IMR-90 (cell line): ENCODE results near the gene SLC5A2. TPM values are rescaled to one million over a fixed set of nuclear protein-coding genes. Genes with fewer than 3 reads are reported as not detected.

ENCODE experiments used
- ATAC-seq: fragments of 200-7000 bp; cut with Tn5 transposase; 2 replicates; pipeline ENCODE4 v1.9.1; 2020; ENCODE audit warnings: low read depth, mild to moderate bottlenecking, moderate library complexity
- BruUV-seq: library from RNA; stranded (reverse); fragments of 400-500 nt; replicated peaks from 2 replicates; lab custom pipeline; 2021; lab: Mats Ljungman, UMichigan
- CTCF ChIA-PET: fragments of 300-600 bp; formaldehyde crosslinking; extraction: SDS; loops from one replicate; lab custom pipeline; 2021; ENCODE audit warnings: antibody characterized with exemption; lab: Yijun Ruan, JAX
- POLR2A ChIA-PET: fragments of 300-600 bp; sonication (Branson Sonifier 250); formaldehyde crosslinking; loops from one replicate; lab custom pipeline; 2022; ENCODE audit warnings: antibody characterized with exemption; ENCODE audit not compliant: unreplicated experiment; lab: Charles Lee
- DNase-seq: peaks from one replicate; pipeline ENCODE4 v3.0.0; 2013
- H2AFZ ChIP-seq: replicated peaks from 2 replicates; pipeline ENCODE3; 2013; ENCODE audit warnings: low read length, mild to moderate bottlenecking; ENCODE audit not compliant: poor library complexity
- H2AK5ac ChIP-seq: 2 replicates; pipeline ENCODE4 v1.6.1; 2013; ENCODE audit warnings: low read depth, low read length, inconsistent platforms
- H2AK9ac ChIP-seq: replicated peaks from 2 replicates; pipeline ENCODE3; 2013; ENCODE audit warnings: mild to moderate bottlenecking, low read depth, low read length, moderate library complexity; ENCODE audit not compliant: poor library complexity
- H2BK120ac ChIP-seq: 2 replicates; pipeline ENCODE4 v1.6.1; 2013; ENCODE audit warnings: low read depth, low read length, inconsistent platforms
- H2BK15ac ChIP-seq: 3 replicates; pipeline ENCODE4 v1.6.1; 2013; ENCODE audit warnings: low read depth, low read length, inconsistent platforms
- H2BK20ac ChIP-seq: 2 replicates; pipeline ENCODE4 v1.6.1; 2013; ENCODE audit warnings: low read depth, mild to moderate bottlenecking, inconsistent platforms, low read length, moderate library complexity
- H2BK5ac ChIP-seq: 2 replicates; pipeline ENCODE4 v1.6.1; 2013; ENCODE audit warnings: mild to moderate bottlenecking, low read depth, low read length, inconsistent platforms; ENCODE audit not compliant: poor library complexity, severe bottlenecking
- H3K14ac ChIP-seq: replicated peaks from 2 replicates; pipeline ENCODE4 v1.6.1; 2013; ENCODE audit warnings: low read depth, low read length, inconsistent platforms
- H3K18ac ChIP-seq: 2 replicates; pipeline ENCODE4 v1.6.1; 2013; ENCODE audit warnings: low read depth, low read length, control low read depth
- H3K23ac ChIP-seq: 2 replicates; pipeline ENCODE4 v1.6.1; 2013; ENCODE audit warnings: low read depth, low read length, inconsistent platforms
- H3K27ac ChIP-seq: 2 replicates; pipeline ENCODE4 v1.5.1; 2013; ENCODE audit warnings: mild to moderate bottlenecking, control low read depth, low read length; ENCODE audit not compliant: insufficient read depth
- H3K27me3 ChIP-seq: 2 replicates; pipeline ENCODE4 v1.6.1; 2013; ENCODE audit warnings: low read length; ENCODE audit not compliant: control insufficient read depth, insufficient read depth
- H3K36me3 ChIP-seq: 2 replicates; pipeline ENCODE4 v1.6.1; 2013; ENCODE audit warnings: low read length, mixed read lengths; ENCODE audit not compliant: control insufficient read depth, insufficient read depth
- H3K4ac ChIP-seq: 2 replicates; pipeline ENCODE4 v1.6.1; 2013; ENCODE audit warnings: low read depth, low read length, inconsistent platforms
- H3K4me1 ChIP-seq: 2 replicates; pipeline ENCODE4 v1.6.1; 2013; ENCODE audit warnings: low read length, mixed read lengths; ENCODE audit not compliant: control insufficient read depth, insufficient read depth
- H3K4me2 ChIP-seq: 2 replicates; pipeline ENCODE4 v1.6.1; 2013; ENCODE audit warnings: low read depth, mild to moderate bottlenecking, control low read depth, low read length, moderate library complexity
- H3K4me3 ChIP-seq: 2 replicates; pipeline ENCODE4 v1.5.1; 2013; ENCODE audit warnings: low read depth, mild to moderate bottlenecking, control low read depth, low read length, moderate library complexity; ENCODE audit not compliant: insufficient read depth
- H3K56ac ChIP-seq: 2 replicates; pipeline ENCODE4 v1.6.1; 2013; ENCODE audit warnings: low read length, inconsistent platforms; ENCODE audit not compliant: insufficient read depth; ENCODE audit errors: extremely low read depth
- H3K79me1 ChIP-seq, 2 experiments: 2 replicates each; pipeline ENCODE4 v1.6.1; 2013; ENCODE audit warnings: low read length in 2 of 2, inconsistent platforms in 1 of 2, low read depth in 1 of 2
- H3K9ac ChIP-seq: 2 replicates; pipeline ENCODE4 v1.6.1; 2013; ENCODE audit warnings: low read depth, low read length, control low read depth
- H3K9me1 ChIP-seq: 2 replicates; pipeline ENCODE4 v1.6.1; 2013; ENCODE audit warnings: low read length, inconsistent platforms; ENCODE audit not compliant: insufficient read depth
- H3K9me3 ChIP-seq: 2 replicates; pipeline ENCODE4 v1.6.1; 2013; ENCODE audit warnings: low read length; ENCODE audit not compliant: control insufficient read depth, insufficient read depth
- H4K20me1 ChIP-seq: 2 replicates; pipeline ENCODE4 v1.6.1; 2013; ENCODE audit warnings: low read length, inconsistent platforms; ENCODE audit not compliant: insufficient read depth
- H4K5ac ChIP-seq: 2 replicates; pipeline ENCODE4 v1.6.1; 2013; ENCODE audit warnings: mild to moderate bottlenecking, low read depth, low read length, control low read depth
- H4K8ac ChIP-seq, 2 experiments: 2 replicates each; pipeline ENCODE4 v1.6.1; 2013; ENCODE audit warnings: low read depth in 2 of 2, low read length in 2 of 2, control low read depth in 1 of 2, inconsistent platforms in 1 of 2
- H4K91ac ChIP-seq: 2 replicates; pipeline ENCODE4 v1.6.1; 2013; ENCODE audit warnings: low read depth, low read length, inconsistent platforms; ENCODE audit not compliant: insufficient read depth
- BHLHE40 ChIP-seq: fragments of 150-350 bp; IDR thresholded peaks from 2 replicates; pipeline ENCODE4 v1.6.1; 2016; ENCODE audit warnings: mild to moderate bottlenecking, low read depth, low read length
- CHD1 ChIP-seq: IDR thresholded peaks from 2 replicates; pipeline ENCODE4 v1.6.1; 2012; ENCODE audit warnings: low read depth, low read length, improper control_type of control experiment
- MAFK ChIP-seq: IDR thresholded peaks from 2 replicates; pipeline ENCODE4 v1.6.1; 2012; ENCODE audit warnings: low read depth, low read length, improper control_type of control experiment
- MXI1 ChIP-seq: IDR thresholded peaks from 2 replicates; pipeline ENCODE4 v1.6.1; 2012; ENCODE audit warnings: low read depth, mild to moderate bottlenecking, low read length, moderate library complexity, borderline replicate concordance
- POLR2A ChIP-seq: IDR thresholded peaks from 2 replicates; pipeline ENCODE4 v1.6.1; 2012; ENCODE audit warnings: mild to moderate bottlenecking, low read depth, low read length
- RAD21 ChIP-seq: IDR thresholded peaks from 2 replicates; pipeline ENCODE4 v1.6.1; 2012; ENCODE audit warnings: low read length, improper control_type of control experiment
- RFX5 ChIP-seq: IDR thresholded peaks from 2 replicates; pipeline ENCODE4 v1.8.0; 2012; ENCODE audit warnings: low read depth, mild to moderate bottlenecking, low read length, moderate library complexity
- USF2 ChIP-seq: fragments of 150-350 bp; IDR thresholded peaks from 2 replicates; pipeline ENCODE4 v1.6.1; 2017; ENCODE audit warnings: mild to moderate bottlenecking, antibody characterized with exemption, low read length, low read depth
- WGBS, 2 experiments: methylation state at CpG; one replicate each; pipeline versions ENCODE4 v1.1.5 to v1.1.7; 2013; ENCODE audit warnings: missing lambda C conversion rate in 2 of 2; ENCODE audit not compliant: insufficient read length in 1 of 2; ENCODE audit errors: extremely low coverage in 2 of 2; 5-methylcytosine and 5-hydroxymethylcytosine counted together
- dilution Hi-C: fragments of 300-500 bp; cut with HindIII; formaldehyde crosslinking; loops from one replicate; pipeline ENCODE4 v1.14.3; 2018; ENCODE audit warnings: low sequenced_read_pairs; ENCODE audit not compliant: unreplicated experiment
- in situ Hi-C: fragments of 300-500 bp; cut with MboI; formaldehyde crosslinking; loops from 3 replicates; pipeline ENCODE4 v1.14.3; 2019; ENCODE audit warnings: low sequenced_read_pairs, inconsistent platforms, mixed read lengths
- intact Hi-C: fragments of 100-400 bp; cut with micrococcal nuclease; formaldehyde crosslinking; loops from 2 replicates; pipeline ENCODE4 v1.10.0; 2022
- polyA plus RNA-seq, 3 experiments: library from polyadenylated mRNA; depleted of rRNA; stranded (reverse); fragments of >200 nt; gene quantifications; 2 replicates each; pipeline ENCODE4 v1.2.3, GENCODE V29; 2012; ENCODE audit warnings: low replicate concordance in 1 of 3
- total RNA-seq: library from RNA; depleted of rRNA; stranded (reverse); fragments of >200 nt; gene quantifications from 2 replicates; pipeline ENCODE4 v1.2.3, GENCODE V29; 2012

SLC5A2 gene
- total and polyA plus RNA-seq, 2 of the 4 experiments (the other 2 are of a cell fraction) = not detected

GRCh38 chr16:31505483-31505882, 22.6 kb downstream of the SLC5A2 start:
- H2AK9ac ChIP-seq = no peak overlapping the region
- H3K4me1 ChIP-seq = peaks cover 9% of the 10 kb centered on the region
- ChIA-PET POLR2A (interaction anchor here (0.6 kb wide), 1 partner anchor 354 kb away, joined by 4 read pairs; no protein-coding TSS in a partner anchor), CTCF (no interaction called here)
- no peak overlapping the region for H3K9ac ChIP-seq
- no CpG with 5 or more reads among the region's 4 CpGs for whole genome bisulfite sequencing, 2 experiments
- H2AK5ac ChIP-seq = no peak overlapping the region
- peaks cover 7% of the 10 kb centered on the region; the same call in 1 of the 2 replicates for H4K20me1 ChIP-seq
- no peak overlapping the region for H3K27ac ChIP-seq
- no peak overlapping the region for H2BK20ac ChIP-seq
- no peak overlapping the region for H3K4me3 ChIP-seq
- peaks cover 22 to 77% of the 10 kb centered on the region in 2 experiments for H3K79me1 ChIP-seq
- TF ChIP-seq RFX5 = no peak
- no peak for TF ChIP-seq RAD21
- TF ChIP-seq MAFK = no peak
- no peak for TF ChIP-seq CHD1
- no peak for TF ChIP-seq USF2
- no peak for TF ChIP-seq BHLHE40
- TF ChIP-seq POLR2A = no peak
- no peak for TF ChIP-seq MXI1
- H4K91ac ChIP-seq = no peak overlapping the region
- in situ Hi-C loops = loop anchor here (5.0 to 25.0 kb wide), 3 partner anchors 61 to 372 kb away; partner anchors contain the start of gene ZNF843
- ATAC-seq (no peak), DNase-seq (no peak)
- H2BK120ac ChIP-seq = no peak overlapping the region
- H3K4ac ChIP-seq = no peak overlapping the region
- H3K9me3 ChIP-seq = no peaks in the 10 kb centered on the region
- H3K9me1 ChIP-seq = peaks cover 18% of the 10 kb centered on the region
- H2AFZ ChIP-seq = no peak overlapping the region
- no peak overlapping the region for H2BK5ac ChIP-seq
- no TSS peak for BruUV-seq
- H3K4me2 ChIP-seq = no peak overlapping the region
- H3K23ac ChIP-seq = no peak overlapping the region
- H2BK15ac ChIP-seq = no peak overlapping the region
- H3K27me3 ChIP-seq = no peaks in the 10 kb centered on the region
- H3K14ac ChIP-seq = no peak overlapping the region
- H4K5ac ChIP-seq = no peak overlapping the region
- dilution Hi-C loops = no loop called here
- no peak overlapping the region for H3K56ac ChIP-seq
- intact Hi-C loops = loop anchor here (10.0 kb wide), 1 partner anchor 61 kb away; the partner anchor contains the start of gene ZNF843
- no peak overlapping the region for H4K8ac ChIP-seq
- H3K36me3 ChIP-seq = peaks cover 16% of the 10 kb centered on the region
- H3K18ac ChIP-seq = no peak overlapping the region
